ENCODE measurements around the gene TRIM37. TPM values are rescaled to one million over a fixed set of nuclear protein-coding genes. Genes with fewer than 3 reads are reported as not detected.

TRIM37 gene
- total RNA-seq, 1 experiment from 2014 or later, result 37.7 TPM

DNA sequence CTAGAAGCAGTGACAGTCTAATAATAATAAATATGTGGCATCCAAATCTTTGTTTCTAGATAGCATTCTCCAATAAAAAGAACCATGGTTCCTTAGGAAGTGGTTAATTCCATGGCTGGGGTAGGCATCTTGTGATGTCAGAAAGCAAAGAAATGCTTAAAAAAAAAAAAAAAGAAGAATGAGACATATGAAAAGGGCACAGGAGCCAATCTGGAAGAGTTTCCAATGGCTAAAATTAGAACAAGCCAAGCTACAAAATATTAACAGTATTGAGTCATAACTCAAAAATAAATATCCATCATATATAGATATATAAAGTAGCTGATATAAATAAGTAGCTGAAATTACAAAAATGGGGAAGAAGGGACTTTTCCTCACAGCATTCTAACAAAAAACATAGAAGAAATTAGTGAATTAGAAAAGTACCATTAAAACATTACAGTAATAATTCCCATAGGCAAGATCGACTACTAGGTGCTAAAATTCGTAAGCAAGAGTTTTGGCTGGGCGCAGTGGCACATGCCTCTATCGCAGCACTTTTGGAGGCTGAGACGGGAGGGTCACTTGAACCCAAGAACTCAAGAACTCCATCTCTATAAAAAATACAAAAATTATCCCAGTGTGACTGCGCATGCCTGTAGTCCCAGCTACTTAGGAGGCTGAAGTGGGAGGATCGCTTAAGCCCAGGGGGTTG lies 111.3 kb downstream of the TRIM37 start:
- peaks cover 23% of the 10 kb centered on the region for H3K4me1 ChIP-seq
- no peak overlapping the region for H3K4me3 ChIP-seq (ENCODE audit: low read depth, low read length)
- intact Hi-C loops (cut with micrococcal nuclease; ENCODE audit: unreplicated experiment), result no loop called here
- H3K9me3 Mint-ChIP-seq (ENCODE audit: unreplicated experiment), result no peaks in the 10 kb centered on the region
- no peaks in the 10 kb centered on the region; the same call in 1 of the 2 replicates for H3K36me3 ChIP-seq (ENCODE audit: control insufficient read depth, insufficient read depth, low read length)
- TF ChIP-seq, protein P1, sequence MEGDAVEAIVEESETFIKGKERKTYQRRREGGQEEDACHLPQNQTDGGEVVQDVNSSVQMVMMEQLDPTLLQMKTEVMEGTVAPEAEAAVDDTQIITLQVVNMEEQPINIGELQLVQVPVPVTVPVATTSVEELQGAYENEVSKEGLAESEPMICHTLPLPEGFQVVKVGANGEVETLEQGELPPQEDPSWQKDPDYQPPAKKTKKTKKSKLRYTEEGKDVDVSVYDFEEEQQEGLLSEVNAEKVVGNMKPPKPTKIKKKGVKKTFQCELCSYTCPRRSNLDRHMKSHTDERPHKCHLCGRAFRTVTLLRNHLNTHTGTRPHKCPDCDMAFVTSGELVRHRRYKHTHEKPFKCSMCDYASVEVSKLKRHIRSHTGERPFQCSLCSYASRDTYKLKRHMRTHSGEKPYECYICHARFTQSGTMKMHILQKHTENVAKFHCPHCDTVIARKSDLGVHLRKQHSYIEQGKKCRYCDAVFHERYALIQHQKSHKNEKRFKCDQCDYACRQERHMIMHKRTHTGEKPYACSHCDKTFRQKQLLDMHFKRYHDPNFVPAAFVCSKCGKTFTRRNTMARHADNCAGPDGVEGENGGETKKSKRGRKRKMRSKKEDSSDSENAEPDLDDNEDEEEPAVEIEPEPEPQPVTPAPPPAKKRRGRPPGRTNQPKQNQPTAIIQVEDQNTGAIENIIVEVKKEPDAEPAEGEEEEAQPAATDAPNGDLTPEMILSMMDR (IDR thresholded peaks at IDR 0.05; ENCODE audit: insufficient read depth in 1 of 2, low read depth in 1 of 2, low read length in 1 of 2, severe bottlenecking in 1 of 2, unreplicated experiment in 1 of 2), result no peak
- no peak for DNase-seq
- no peaks in the 10 kb centered on the region for H3K27me3 Mint-ChIP-seq (ENCODE audit: insufficient read depth, unreplicated experiment)
- H3K4me3 Mint-ChIP-seq (ENCODE audit: unreplicated experiment), result no peak overlapping the region
- no peaks in the 10 kb centered on the region for H3K27me3 ChIP-seq (replicated peaks; ENCODE audit: control insufficient read depth, insufficient read depth, low read length)
- no peaks in the 10 kb centered on the region for H3K9me3 ChIP-seq
- no peak overlapping the region for H3K27ac Mint-ChIP-seq (ENCODE audit: unreplicated experiment)
- ChIA-PET POLR2A (no interaction called here), CTCF (interaction anchor here (0.6 kb wide), 1 partner anchor 481 kb away, joined by 6 read pairs; no protein-coding TSS in a partner anchor)
- BruUV-seq (replicated peaks), result no TSS peak
- peaks cover 12% of the 10 kb centered on the region for H3K4me1 Mint-ChIP-seq (ENCODE audit: low read depth, unreplicated experiment)
- peaks cover 43% of the 10 kb centered on the region for H3K36me3 Mint-ChIP-seq (ENCODE audit: insufficient read depth, unreplicated experiment)

DNA sequence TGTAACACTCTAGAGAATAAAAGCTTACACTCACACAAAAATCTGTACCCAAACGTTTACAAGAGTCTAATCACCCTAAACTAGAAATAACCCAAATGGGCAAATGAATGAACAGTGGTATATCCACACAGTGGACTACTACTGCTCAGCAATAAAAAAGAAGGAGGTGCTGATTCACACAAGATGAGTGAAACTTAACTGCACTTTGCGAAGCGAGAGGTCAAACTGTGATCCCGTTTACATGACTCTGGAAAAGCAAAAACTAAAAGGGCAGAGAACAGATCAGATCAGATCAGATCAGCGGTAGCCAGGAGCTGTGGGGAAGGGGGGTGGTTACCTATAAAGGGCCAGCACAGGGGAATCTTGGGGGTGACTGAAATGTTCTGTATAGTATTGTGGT lies 113.4 kb downstream of the TRIM37 start:
- no peaks in the 10 kb centered on the region; the same call in 1 of the 2 replicates for H3K36me3 ChIP-seq (ENCODE audit: control insufficient read depth, insufficient read depth, low read length)
- H3K27ac Mint-ChIP-seq (ENCODE audit: unreplicated experiment), result peak overlapping the region; percentile 69
- H3K27me3 ChIP-seq (replicated peaks; ENCODE audit: control insufficient read depth, insufficient read depth, low read length), result no peaks in the 10 kb centered on the region
- H3K9me3 ChIP-seq, result no peaks in the 10 kb centered on the region
- H3K27me3 Mint-ChIP-seq (ENCODE audit: insufficient read depth, unreplicated experiment), result no peaks in the 10 kb centered on the region
- TF ChIP-seq, protein P1 (IDR thresholded peaks at IDR 0.05; ENCODE audit: insufficient read depth in 1 of 2, low read depth in 1 of 2, low read length in 1 of 2, severe bottlenecking in 1 of 2, unreplicated experiment in 1 of 2), result no peak
- no peak overlapping the region for H3K4me3 ChIP-seq (ENCODE audit: low read depth, low read length)
- H3K4me1 Mint-ChIP-seq (ENCODE audit: low read depth, unreplicated experiment), result peaks cover 12% of the 10 kb centered on the region
- intact Hi-C loops (cut with micrococcal nuclease; ENCODE audit: unreplicated experiment), result no loop called here
- peaks cover 23% of the 10 kb centered on the region for H3K4me1 ChIP-seq
- no TSS peak for BruUV-seq (replicated peaks)
- CTCF ChIA-PET, result no interaction called here
- H3K36me3 Mint-ChIP-seq (ENCODE audit: insufficient read depth, unreplicated experiment), result peaks cover 40% of the 10 kb centered on the region
- H3K4me3 Mint-ChIP-seq (ENCODE audit: unreplicated experiment), result no peak overlapping the region
- H3K9me3 Mint-ChIP-seq (ENCODE audit: unreplicated experiment), result no peaks in the 10 kb centered on the region
- POLR2A ChIA-PET, result no interaction called here
- no peak for DNase-seq

DNA sequence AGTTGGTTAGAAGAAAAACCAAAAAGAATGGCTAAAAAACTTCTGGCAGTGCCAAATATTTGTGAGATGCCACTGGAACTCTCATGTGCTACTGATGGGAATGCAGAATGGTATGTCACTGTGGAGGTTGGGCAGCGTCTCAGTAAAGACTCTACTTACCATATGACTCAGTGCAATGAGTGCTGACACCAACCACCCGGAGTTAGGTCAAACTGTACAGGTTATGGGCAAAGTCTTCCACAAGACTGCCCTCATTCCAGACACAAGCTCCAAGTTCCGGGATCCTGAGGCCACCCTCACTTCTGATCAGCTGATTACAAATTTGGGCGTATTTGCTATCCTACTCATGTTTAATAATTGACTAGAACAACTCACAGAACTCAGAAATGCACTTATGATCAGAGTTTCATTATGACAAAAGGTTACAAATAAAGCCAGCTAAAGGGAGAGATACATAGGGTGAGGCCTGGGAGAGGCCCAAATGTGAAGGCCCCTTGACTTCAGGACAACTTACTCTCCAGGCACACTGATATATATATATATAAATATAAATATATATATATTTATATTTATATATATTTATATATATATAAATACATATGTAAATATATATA lies 114.9 kb downstream of the TRIM37 start:
- ChIA-PET CTCF (no interaction called here), POLR2A (interaction anchor here (0.7 kb wide), 1 partner anchor 360 kb away, joined by 3 read pairs; no protein-coding TSS in a partner anchor)
- H3K27ac Mint-ChIP-seq (ENCODE audit: unreplicated experiment), result peak overlapping the region; percentile 69

More for the DNA sequence above, 114.9 kb downstream of the TRIM37 start:
- peak; percentile 30 to 75 for DNase-seq
- Mint-ChIP-seq H3K27me3 (ENCODE audit: insufficient read depth, unreplicated experiment) (no peaks in the 10 kb centered on the region), H3K9me3 (ENCODE audit: unreplicated experiment) (no peaks in the 10 kb centered on the region), H3K4me1 (ENCODE audit: low read depth, unreplicated experiment) (peaks cover 12% of the 10 kb centered on the region), H3K36me3 (ENCODE audit: insufficient read depth, unreplicated experiment) (peaks cover 29% of the 10 kb centered on the region), H3K4me3 (ENCODE audit: unreplicated experiment) (no peak overlapping the region)
- TF ChIP-seq, protein P1 (IDR thresholded peaks at IDR 0.05; ENCODE audit: insufficient read depth in 1 of 2, low read depth in 1 of 2, low read length in 1 of 2, severe bottlenecking in 1 of 2, unreplicated experiment in 1 of 2), result no peak
- TSS peak; percentile 17 for BruUV-seq (replicated peaks)
- H3K4me3 ChIP-seq (ENCODE audit: low read depth, low read length), result no peak overlapping the region
- peaks cover 23% of the 10 kb centered on the region for H3K4me1 ChIP-seq
- H3K36me3 ChIP-seq (ENCODE audit: control insufficient read depth, insufficient read depth, low read length), result no peaks in the 10 kb centered on the region; the same call in 1 of the 2 replicates
- intact Hi-C loops (cut with micrococcal nuclease; ENCODE audit: unreplicated experiment), result no loop called here
- H3K9me3 ChIP-seq, result no peaks in the 10 kb centered on the region
- no peaks in the 10 kb centered on the region for H3K27me3 ChIP-seq (replicated peaks; ENCODE audit: control insufficient read depth, insufficient read depth, low read length)

Measured in Caco-2 (cell line).